HepG2 (cell line): Measurements from ENCODE around the gene MAP2K2. TPM values are rescaled to one million over a fixed set of nuclear protein-coding genes. Genes with fewer than 3 reads are reported as not detected.
A peak's percentile ranks its signal among the peaks of the same experiment; 100 is the strongest.

ENCODE experiments used
- ATAC-seq: fragments of 200-7000 bp; cut with Tn5 transposase; 3 replicates; pipeline ENCODE4 v1.9.1; 2020; ENCODE audit warnings: mild to moderate bottlenecking, moderate library complexity
- BruUV-seq: library from RNA; stranded (reverse); fragments of 400-500 nt; replicated peaks from 2 replicates; lab custom pipeline; 2021; lab: Mats Ljungman, UMichigan
- CTCF ChIA-PET: fragments of 300-600 bp; formaldehyde crosslinking; extraction: SDS; loops from one replicate; lab custom pipeline; 2021; ENCODE audit warnings: low total read pairs, inconsistent platforms, low intra/inter-chr PET ratio; lab: Yijun Ruan, JAX
- POLR2A ChIA-PET: fragments of 350-600 bp; sonication (Branson Sonifier 250); formaldehyde crosslinking; loops from one replicate; lab custom pipeline; 2020; ENCODE audit warnings: antibody characterized with exemption, inconsistent platforms; lab: Yijun Ruan, JAX
- DNase-seq: peaks from one replicate; pipeline ENCODE4 v3.0.0-alpha.2; 2015; ENCODE audit warnings: low spot score
- FAIRE-seq: peaks from 3 replicates; lab custom pipeline; 2011; peaks lifted over from hg19 to GRCh38; lab: Jason Lieb, UNC
- H2AFZ ChIP-seq: one replicate; pipeline ENCODE4 v1.6.1; 2011; ENCODE audit warnings: low read length, inconsistent platforms
- H3K27ac ChIP-seq: fragments of 300-600 bp; 3 replicates; pipeline ENCODE4 v1.8.0; 2011; ENCODE audit warnings: mixed run types, mild to moderate bottlenecking, mixed read lengths, low read length, inconsistent platforms; ENCODE audit not compliant: insufficient read depth; ENCODE audit errors: extremely low read length
- H3K27me3 ChIP-seq, 2 experiments: fragments of 200-600 bp in 1 of 2; 2 replicates in 1 of 2; 3 replicates in 1 of 2; pipeline versions ENCODE4 v1.6.0 to v1.8.0; 2011; ENCODE audit warnings: low read length in 2 of 2, mild to moderate bottlenecking in 2 of 2, moderate library complexity in 2 of 2, inconsistent platforms in 1 of 2; ENCODE audit not compliant: insufficient read depth in 2 of 2, control insufficient read depth in 1 of 2
- H3K36me3 ChIP-seq, 2 experiments: fragments of 200-600 bp in 1 of 2; replicated peaks in 1 of 2; 2 replicates in 1 of 2; 3 replicates in 1 of 2; pipeline versions ENCODE4 v1.5.1 to v1.8.0; 2011; ENCODE audit warnings: low read length in 2 of 2, inconsistent platforms in 1 of 2; ENCODE audit not compliant: insufficient read depth in 2 of 2, control insufficient read depth in 1 of 2
- H3K4me1 ChIP-seq: 2 replicates; pipeline ENCODE4 v1.5.1; 2012; ENCODE audit warnings: low read length, inconsistent platforms; ENCODE audit not compliant: insufficient read depth
- H3K4me2 ChIP-seq: 2 replicates; pipeline ENCODE4 v1.6.0; 2011; ENCODE audit warnings: low read depth, low read length, inconsistent platforms
- H3K4me3 ChIP-seq, 3 experiments: fragments of 200-600 bp in 1 of 3; sonication (generic), shearing (Covaris generic) in 1 of 3; replicated peaks in 1 of 3; 2 replicates each; pipeline ENCODE4 v1.5.1; 2011 to 2016; ENCODE audit warnings: low read length in 3 of 3, inconsistent platforms in 2 of 3, low read depth in 2 of 3, mild to moderate bottlenecking in 2 of 3, control low read depth in 1 of 3, mixed read lengths in 1 of 3; ENCODE audit not compliant: insufficient read depth in 1 of 3
- H3K79me2 ChIP-seq: one replicate; pipeline ENCODE4 v1.6.1; 2011; ENCODE audit warnings: low read length, inconsistent platforms; ENCODE audit not compliant: insufficient read depth
- H3K9ac ChIP-seq: 2 replicates; pipeline ENCODE4 v1.6.0; 2011; ENCODE audit warnings: mild to moderate bottlenecking, low read depth, low read length, inconsistent platforms; ENCODE audit not compliant: insufficient read depth
- H3K9me3 ChIP-seq: 2 replicates; pipeline ENCODE4 v1.5.1; 2012; ENCODE audit warnings: mild to moderate bottlenecking, low read length
- H4K20me1 ChIP-seq: 2 replicates; pipeline ENCODE4 v1.6.0; 2011; ENCODE audit warnings: inconsistent platforms, mild to moderate bottlenecking, low read length, moderate library complexity; ENCODE audit not compliant: insufficient read depth
- IKZF1 ChIP-seq: fragments of 450-650 bp; IDR thresholded peaks from 2 replicates; pipeline ENCODE4 v1.7.1; 2016
- IRF2 ChIP-seq: IDR thresholded peaks from 2 replicates; pipeline ENCODE4 v1.6.1; 2018; ENCODE audit warnings: missing genetic modification reagents, missing compliant biosample characterization
- JUNB ChIP-seq: sonication (generic); formaldehyde crosslinking; IDR thresholded peaks from 2 replicates; pipeline ENCODE4 v1.8.0; 2022; ENCODE audit warnings: missing genetic modification reagents, mild to moderate bottlenecking, borderline replicate concordance
- KDM5A ChIP-seq: fragments of 200-600 bp; sonication (generic); IDR thresholded peaks from 2 replicates; pipeline ENCODE4 v1.7.0; 2018; ENCODE audit warnings: antibody characterized with exemption, mild to moderate bottlenecking, low read length, borderline replicate concordance
- KLF13 ChIP-seq: sonication (generic); formaldehyde crosslinking; IDR thresholded peaks from 2 replicates; pipeline ENCODE4 v1.4.0; 2020; ENCODE audit warnings: mild to moderate bottlenecking, missing genetic modification reagents
- KMT2B ChIP-seq: IDR thresholded peaks from 2 replicates; pipeline ENCODE4 v1.6.1; 2016; ENCODE audit warnings: missing genetic modification reagents, missing compliant biosample characterization
- NCOR1 ChIP-seq: fragments of 200-600 bp; sonication (generic); IDR thresholded peaks from 2 replicates; pipeline ENCODE4 v1.7.0; 2017; ENCODE audit warnings: antibody characterized with exemption, low read length, borderline replicate concordance
- PBX2 ChIP-seq: IDR thresholded peaks from 2 replicates; pipeline ENCODE4 v1.6.1; 2016; ENCODE audit warnings: control low read depth
- RAD21 ChIP-seq: fragments of 450-650 bp; formaldehyde crosslinking; IDR thresholded peaks from 2 replicates; pipeline ENCODE4 v1.5.0; 2020; ENCODE audit warnings: mild to moderate bottlenecking
- TP53 ChIP-seq: sonication (generic); formaldehyde crosslinking; conservative IDR thresholded peaks from 2 replicates; pipeline ENCODE4 v1.4.0; 2020; ENCODE audit warnings: missing genetic modification reagents
- U2AF2 ChIP-seq: fragments of 200-400 bp; formaldehyde crosslinking; IDR thresholded peaks from 2 replicates; pipeline ENCODE4 v1.6.1; 2017; ENCODE audit warnings: low read depth, mild to moderate bottlenecking, low read length
- ZBTB2 ChIP-seq: sonication (generic); formaldehyde crosslinking; IDR thresholded peaks from 2 replicates; pipeline ENCODE4 v1.8.0; 2022; ENCODE audit warnings: low read depth, missing genetic modification reagents
- ZFP91 ChIP-seq: sonication (generic); formaldehyde crosslinking; IDR thresholded peaks from 2 replicates; pipeline ENCODE4 v1.9.0; 2022; ENCODE audit warnings: missing genetic modification reagents, mild to moderate bottlenecking, borderline replicate concordance
- ZNF451 ChIP-seq: sonication (generic); formaldehyde crosslinking; IDR thresholded peaks from 2 replicates; pipeline ENCODE4 v1.5.0; 2020; ENCODE audit warnings: mild to moderate bottlenecking, missing genetic modification reagents
- ZNF546 ChIP-seq: sonication (generic); formaldehyde crosslinking; conservative IDR thresholded peaks from 2 replicates; pipeline ENCODE4 v1.8.1; 2023; ENCODE audit warnings: mild to moderate bottlenecking, missing genetic modification reagents
- WGBS: methylation state at CpG from one replicate; pipeline ENCODE4 v1.1.6; 2017; ENCODE audit warnings: low lambda C conversion rate; 5-methylcytosine and 5-hydroxymethylcytosine counted together
- in situ Hi-C: cut with HindIII; loops from 2 replicates; pipeline ENCODE4 v1.10.0; 2017; ENCODE audit warnings: low pct_unique_long_range_greater_than_20kb; ENCODE audit not compliant: extremely low pct_ligation_motif_present
- intact Hi-C: fragments of 100-400 bp; cut with micrococcal nuclease; formaldehyde crosslinking; loops from one replicate; pipeline ENCODE4 v1.10.0; 2022; ENCODE audit not compliant: unreplicated experiment
- polyA plus RNA-seq, 8 experiments: library from polyadenylated mRNA; depleted of rRNA in 3 of 8; stranded (reverse) in 7 of 8; unstranded in 1 of 8; fragments of >200 nt; fragmentation: Illumina TruSeq in 4 of 8; extraction: Trizol in 4 of 8; gene quantifications; 2 replicates each; pipeline versions ENCODE4 v1.2.1 to v1.2.3, GENCODE V29; 2011 to 2016; ENCODE audit warnings: low read depth in 4 of 8, missing spikeins in 1 of 8, mixed read lengths in 1 of 8; ENCODE audit not compliant: insufficient read depth in 1 of 8
- total RNA-seq, 5 experiments: library from RNA; depleted of rRNA; stranded (reverse); fragments of >200 nt; fragmentation: Illumina TruSeq; extraction: Trizol; gene quantifications; 2 replicates each; pipeline ENCODE4 v1.2.3, GENCODE V29; 2016; ENCODE audit warnings: low read depth in 1 of 5

MAP2K2 gene
- total and polyA plus RNA-seq, 2 of the 13 experiments (the other 11 are each of a cell fraction or from before 2014, with no cell fraction given), result 70.3 to 80.9 TPM

- TF ChIP-seq ZFP91 (CRISPR knock-in tag), result peak; percentile 90
- TF ChIP-seq NCOR1, result no peak
- peak; percentile 16; the same call in 1 of the 2 replicates for TF ChIP-seq ZBTB2
- TF ChIP-seq, all 625 proteins: peak for 19
Observed at GRCh38 chr19:4066682-4067395, 57.1 kb downstream of the MAP2K2 start, which contains the start of gene ZBTB7A (continued).

- H3K9ac ChIP-seq, result peak overlapping the region; percentile 85
- no TSS peak for BruUV-seq
- ATAC-seq (no peak), FAIRE-seq (no peak), DNase-seq (no peak)
- peaks cover 5 to 15% of the 10 kb centered on the region in 2 experiments for H3K36me3 ChIP-seq
- peaks cover 31% of the 10 kb centered on the region for H4K20me1 ChIP-seq
- 0% methylated on average over 4 of the region's 31 CpGs for WGBS
- H3K4me2 ChIP-seq, result peak overlapping the region; percentile 42; the same call in 1 of the 2 replicates
- no peak overlapping the region for H2AFZ ChIP-seq
- intact Hi-C loops, result loop anchor here (5.0 kb wide), 1 partner anchor 586 kb away; no protein-coding TSS in a partner anchor
- peaks cover 35% of the 10 kb centered on the region for H3K79me2 ChIP-seq
- H3K27me3 ChIP-seq, result no peaks in the 10 kb centered on the region
- H3K4me1 ChIP-seq, result peaks cover 44% of the 10 kb centered on the region
- CTCF ChIA-PET, result no interaction called here
- in situ Hi-C loops, result no loop called here
- POLR2A ChIA-PET, result interaction anchor here (0.8 to 2.1 kb wide), 8 partner anchors 8 to 88 kb away, joined by 3 to 19 read pairs (median 6); partner anchors contain the start of genes CREB3L3 and EEF2
- peak overlapping the region; percentile 85 for H3K27ac ChIP-seq
- peak overlapping the region; percentile 81 to 94 (median 89); a peak in 5 of 6 replicates for H3K4me3 ChIP-seq
- H3K9me3 ChIP-seq, result no peaks in the 10 kb centered on the region
- TF ChIP-seq JUNB, result no peak
- no peak for TF ChIP-seq PBX2 (CRISPR knock-in tag)
- no peak; the same call in 1 of the 2 replicates for TF ChIP-seq KDM5A
- no peak for TF ChIP-seq U2AF2
- no peak for TF ChIP-seq ZNF451 (CRISPR knock-in tag)
- TF ChIP-seq IRF2 (CRISPR knock-in tag), result no peak
- no peak for TF ChIP-seq KLF13
- TF ChIP-seq KMT2B, result no peak
- TF ChIP-seq ZNF546, result no peak
- TF ChIP-seq TP53 (CRISPR knock-in tag), result no peak
- no peak for TF ChIP-seq RAD21 (CRISPR knock-in tag)
- no peak for TF ChIP-seq IKZF1
Observed at GRCh38 chr19:4066176-4066606, 57.7 kb downstream of the MAP2K2 start.
